ENCODE results near the gene TNS2.
A peak's percentile ranks its signal among the peaks of the same experiment; 100 is the strongest.

TNS2 gene

GRCh38 chr12:53074999-53075370 is 25.1 kb downstream of the TNS2 start:
- Mint-ChIP-seq H3K9me3 (no peaks in the 10 kb centered on the region), H3K27ac (no peak overlapping the region), H3K4me3 (no peak overlapping the region), H3K27me3 (no peaks in the 10 kb centered on the region), H3K36me3 (peaks cover 39% of the 10 kb centered on the region), H3K4me1 (peaks cover 27% of the 10 kb centered on the region)
- CTCF ChIA-PET: interaction anchor here (1.0 to 3.2 kb wide), 3 partner anchors 9 to 24 kb away, joined by 3 to 41 read pairs (median 4); no protein-coding TSS in a partner anchor
- no peak for DNase-seq

GRCh38 chr12:53076461-53076860 is 26.6 kb downstream of the TNS2 start:
- no peaks in the 10 kb centered on the region for H3K9me3 Mint-ChIP-seq
- H3K27ac Mint-ChIP-seq: no peak overlapping the region
- peaks cover 31% of the 10 kb centered on the region for H3K4me1 Mint-ChIP-seq
- no peaks in the 10 kb centered on the region for H3K27me3 Mint-ChIP-seq
- peaks cover 32% of the 10 kb centered on the region for H3K36me3 Mint-ChIP-seq
- DNase-seq: no peak
- CTCF ChIA-PET: interaction anchor here (1.3 to 3.2 kb wide), 2 partner anchors 10 kb away, joined by 3 to 41 read pairs; no protein-coding TSS in a partner anchor
- no peak overlapping the region for H3K4me3 Mint-ChIP-seq

- Mint-ChIP-seq H3K4me3 (peak overlapping the region; percentile 40), H3K4me1 (peaks cover 31% of the 10 kb centered on the region), H3K27me3 (no peaks in the 10 kb centered on the region), H3K9me3 (no peaks in the 10 kb centered on the region), H3K27ac (peak overlapping the region; percentile 1), H3K36me3 (peaks cover 28% of the 10 kb centered on the region)
- CTCF ChIA-PET: interaction anchor here (1.3 to 3.7 kb wide), 3 partner anchors 9 to 23 kb away, joined by 3 to 41 read pairs (median 10); no protein-coding TSS in a partner anchor
- no peak for DNase-seq
Observed at GRCh38 chr12:53077030-53077429, 27.2 kb downstream of the TNS2 start.

GRCh38 chr12:53078425-53079225 is 28.8 kb downstream of the TNS2 start:
- DNase-seq: no peak

GRCh38 chr12:53079226-53080117 is 29.6 kb downstream of the TNS2 start, which contains the start of gene SPRYD3:
TSS of gene SPRYD3 (minus strand) at chr12:53079390. CDS start at chr12:53079333, 57 bp downstream.
- Mint-ChIP-seq H3K4me1 (peaks cover 29% of the 10 kb centered on the region), H3K36me3 (peaks cover 11% of the 10 kb centered on the region), H3K4me3 (peak within 1 kb of the TSS; percentile 92), H3K27me3 (no peaks in the 10 kb centered on the region), H3K9me3 (no peaks in the 10 kb centered on the region), H3K27ac (peak within 1 kb of the TSS; percentile 92)
- DNase-seq: peak; percentile 98
- CTCF ChIA-PET: interaction anchor here (0.8 to 3.7 kb wide), 8 partner anchors 13 to 666 kb away, joined by 3 to 47 read pairs (median 4); partner anchors contain the start of genes AAAS, IGFBP6 and SOAT2

More at GRCh38 chr12:53078425-53079225, 28.8 kb downstream of the TNS2 start:
- peak overlapping the region; percentile 92 for H3K4me3 Mint-ChIP-seq
- no peaks in the 10 kb centered on the region for H3K9me3 Mint-ChIP-seq
- peaks cover 17% of the 10 kb centered on the region for H3K36me3 Mint-ChIP-seq
- H3K4me1 Mint-ChIP-seq: peaks cover 29% of the 10 kb centered on the region
- CTCF ChIA-PET: interaction anchor here (0.6 to 3.7 kb wide), 7 partner anchors 12 to 242 kb away, joined by 3 to 47 read pairs (median 4); partner anchors contain the start of genes AAAS, IGFBP6 and SOAT2
- no peaks in the 10 kb centered on the region for H3K27me3 Mint-ChIP-seq
- H3K27ac Mint-ChIP-seq: peak overlapping the region; percentile 92

- Mint-ChIP-seq H3K4me1 (peaks cover 24% of the 10 kb centered on the region), H3K36me3 (no peaks in the 10 kb centered on the region), H3K4me3 (no peak overlapping the region), H3K27ac (no peak overlapping the region), H3K9me3 (no peaks in the 10 kb centered on the region), H3K27me3 (peaks cover 6% of the 10 kb centered on the region)
- DNase-seq: no peak
- CTCF ChIA-PET: interaction anchor here (2.0 kb wide), 1 partner anchor 16 kb away, joined by 5 read pairs; no protein-coding TSS in a partner anchor
Observed at GRCh38 chr12:53082637-53083175, 32.8 kb downstream of the TNS2 start.

- Mint-ChIP-seq H3K9me3 (no peaks in the 10 kb centered on the region), H3K36me3 (no peaks in the 10 kb centered on the region), H3K4me1 (peaks cover 3% of the 10 kb centered on the region), H3K4me3 (no peak overlapping the region), H3K27me3 (peaks cover 23% of the 10 kb centered on the region), H3K27ac (no peak overlapping the region)
- no peak for DNase-seq
- CTCF ChIA-PET: interaction anchor here (1.1 to 2.7 kb wide), 4 partner anchors 9 to 22 kb away, joined by 3 to 12 read pairs (median 4); no protein-coding TSS in a partner anchor
Observed at GRCh38 chr12:53086361-53086760, 36.5 kb downstream of the TNS2 start.

- no peaks in the 10 kb centered on the region for H3K36me3 Mint-ChIP-seq
Observed at GRCh38 chr12:53090105-53090504, 40.2 kb downstream of the TNS2 start.

GRCh38 chr12:53090554-53090953 is 40.7 kb downstream of the TNS2 start:
- Mint-ChIP-seq H3K36me3 (no peaks in the 10 kb centered on the region), H3K27ac (no peak overlapping the region), H3K4me1 (peaks cover 3% of the 10 kb centered on the region), H3K27me3 (peaks cover 49% of the 10 kb centered on the region), H3K9me3 (no peaks in the 10 kb centered on the region), H3K4me3 (no peak overlapping the region)
- CTCF ChIA-PET: no interaction called here
- no peak for DNase-seq

More at GRCh38 chr12:53090105-53090504, 40.2 kb downstream of the TNS2 start:
- peaks cover 3% of the 10 kb centered on the region for H3K4me1 Mint-ChIP-seq
- no peaks in the 10 kb centered on the region for H3K9me3 Mint-ChIP-seq
- H3K4me3 Mint-ChIP-seq: no peak overlapping the region
- DNase-seq: no peak
- CTCF ChIA-PET: no interaction called here
- H3K27me3 Mint-ChIP-seq: peaks cover 48% of the 10 kb centered on the region
- no peak overlapping the region for H3K27ac Mint-ChIP-seq

GRCh38 chr12:53091756-53092155 is 41.9 kb downstream of the TNS2 start:
- no peaks in the 10 kb centered on the region for H3K9me3 Mint-ChIP-seq
- DNase-seq: no peak
- CTCF ChIA-PET: interaction anchor here (1.6 kb wide), 1 partner anchor 12 kb away, joined by 5 read pairs; the partner anchor contains the start of gene SOAT2
- no peak overlapping the region for H3K4me3 Mint-ChIP-seq
- H3K27ac Mint-ChIP-seq: no peak overlapping the region
- no peaks in the 10 kb centered on the region for H3K36me3 Mint-ChIP-seq
- peaks cover 4% of the 10 kb centered on the region for H3K4me1 Mint-ChIP-seq
- H3K27me3 Mint-ChIP-seq: peaks cover 55% of the 10 kb centered on the region

- Mint-ChIP-seq H3K36me3 (no peaks in the 10 kb centered on the region), H3K9me3 (no peaks in the 10 kb centered on the region), H3K4me3 (no peak overlapping the region), H3K27ac (no peak overlapping the region), H3K27me3 (peaks cover 70% of the 10 kb centered on the region), H3K4me1 (peaks cover 23% of the 10 kb centered on the region)
- DNase-seq: no peak
- CTCF ChIA-PET: interaction anchor here (0.7 to 3.0 kb wide), 5 partner anchors 8 to 32 kb away, joined by 3 to 13 read pairs (median 4); partner anchors contain the start of gene SOAT2
Observed at GRCh38 chr12:53093777-53094393, 44.0 kb downstream of the TNS2 start.

GRCh38 chr12:53094394-53094787 is 44.5 kb downstream of the TNS2 start:
- H3K4me1 Mint-ChIP-seq: peaks cover 28% of the 10 kb centered on the region
- H3K27ac Mint-ChIP-seq: no peak overlapping the region
- H3K4me3 Mint-ChIP-seq: no peak overlapping the region
- peaks cover 72% of the 10 kb centered on the region for H3K27me3 Mint-ChIP-seq
- CTCF ChIA-PET: interaction anchor here (1.0 to 3.0 kb wide), 3 partner anchors 9 to 28 kb away, joined by 3 to 13 read pairs (median 4); partner anchors contain the start of gene SOAT2
- H3K9me3 Mint-ChIP-seq: no peaks in the 10 kb centered on the region
- no peaks in the 10 kb centered on the region for H3K36me3 Mint-ChIP-seq
- DNase-seq: no peak
